HG03039 (cell line): ENCODE results near the gene DLEU7.

Experiments
- ATAC-seq: cut with Tn5 transposase; IDR thresholded peaks from one replicate; pipeline ENCODE4 v1.9.1; 2021; ENCODE audit warnings: mild to moderate bottlenecking, moderate library complexity; ENCODE audit not compliant: unreplicated experiment

DLEU7 gene

DNA sequence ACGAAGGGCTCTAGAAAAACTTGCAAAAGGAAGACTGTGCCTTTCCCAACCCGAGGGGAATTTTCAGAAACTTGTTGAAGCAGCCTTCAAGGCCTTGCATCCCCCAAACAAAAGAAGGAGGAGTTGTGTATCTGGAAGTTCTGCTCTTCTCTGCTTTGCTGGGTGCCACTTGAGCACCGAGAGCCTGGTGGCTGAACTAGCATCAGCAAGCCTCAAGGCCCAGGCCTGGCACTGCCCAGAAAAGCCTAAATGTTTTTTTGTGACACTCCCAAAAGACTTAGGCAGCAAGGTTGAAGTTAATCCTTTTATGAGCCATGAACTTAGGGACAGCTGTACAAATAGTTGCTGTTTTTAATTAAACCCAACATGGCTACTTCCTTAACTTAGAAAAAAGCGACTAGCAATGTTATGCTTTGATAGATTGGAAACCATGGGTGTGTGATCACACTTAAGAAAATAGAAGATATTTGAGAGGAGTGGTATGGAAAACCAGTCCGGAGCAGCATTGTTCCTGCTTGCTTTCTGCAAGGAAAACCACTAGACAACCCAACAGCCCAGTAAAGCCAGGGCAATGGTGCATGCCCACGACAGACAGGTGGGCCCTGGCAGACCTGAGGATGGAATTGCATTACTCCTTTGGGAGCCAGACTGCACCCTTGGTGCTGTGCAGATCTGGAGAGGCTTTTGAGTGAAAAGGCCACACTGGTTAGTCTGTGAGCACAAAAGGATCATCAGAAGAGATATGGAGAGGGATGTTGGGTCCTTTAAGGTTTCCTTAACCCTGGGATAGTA, 788 bp upstream of the DLEU7 start:
- ATAC-seq: no peak

DNA sequence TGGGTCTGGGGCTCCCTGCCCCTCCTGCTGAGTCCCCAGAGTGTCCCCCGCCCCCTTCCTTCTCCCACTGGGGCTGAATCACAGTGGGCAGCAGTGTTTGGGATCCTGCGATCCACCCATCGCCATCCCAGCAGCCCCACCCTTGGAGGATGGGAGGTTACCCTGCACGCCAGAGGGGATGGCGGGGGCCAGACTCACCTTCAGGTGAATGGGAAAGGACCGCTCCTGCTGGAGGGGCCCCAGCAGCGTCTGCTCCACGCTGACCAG, 569 bp downstream of the DLEU7 start:
- no peak for ATAC-seq

DNA sequence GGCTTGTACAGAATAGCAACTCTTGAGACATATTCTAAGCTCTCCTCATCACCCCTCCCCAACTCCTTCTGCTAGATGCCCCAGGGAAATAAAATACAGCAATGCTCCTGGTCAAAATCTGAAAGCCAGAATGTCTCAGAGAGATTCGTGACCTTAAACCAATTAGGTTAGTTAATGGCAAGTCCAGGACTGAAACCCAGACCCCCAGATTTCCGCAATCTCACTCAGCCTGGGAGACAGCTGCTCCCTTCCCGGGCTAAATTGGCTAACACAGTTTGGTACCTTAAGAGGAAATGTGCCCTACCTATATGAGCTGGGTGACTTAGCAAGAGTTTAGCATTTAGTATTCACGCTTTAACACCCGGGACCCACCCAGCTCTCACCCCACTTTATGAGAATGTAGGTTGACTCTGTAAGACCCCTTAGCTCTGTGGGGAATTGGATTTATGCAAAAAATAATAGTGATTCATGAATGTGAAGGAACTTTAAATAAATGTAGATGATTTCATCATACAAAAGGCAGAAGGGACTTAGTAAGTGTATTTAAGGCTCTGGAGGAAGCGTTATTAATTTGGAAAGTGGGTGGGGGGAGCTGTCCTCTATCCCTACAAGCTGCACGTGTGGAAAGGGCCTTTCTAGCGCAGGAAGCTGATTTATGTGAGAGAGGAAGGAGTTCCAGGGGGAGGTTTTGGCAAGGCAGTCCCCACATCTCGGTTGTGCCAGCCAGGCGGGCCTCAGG, 1.1 kb downstream of the DLEU7 start:
- no peak for ATAC-seq

DNA sequence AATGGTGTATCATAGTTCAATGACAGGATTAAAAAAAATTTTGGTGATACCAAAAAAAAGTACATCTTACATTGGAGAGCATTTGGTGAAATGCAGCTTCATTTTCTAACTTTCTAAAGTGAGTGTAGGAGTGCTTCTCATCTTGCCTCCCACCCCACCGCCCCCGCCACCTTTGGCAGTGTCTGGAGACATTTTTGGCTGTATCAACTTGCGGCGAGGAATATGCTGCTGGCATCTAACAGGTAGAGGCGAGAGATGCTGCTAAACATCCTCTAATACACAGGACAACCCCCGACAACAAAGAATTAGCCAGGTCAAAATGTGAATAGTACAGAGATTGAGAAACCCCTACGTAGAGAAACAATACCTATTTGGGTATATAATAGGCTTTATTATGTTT, 1.7 kb downstream of the DLEU7 start:
- no peak for ATAC-seq

DNA sequence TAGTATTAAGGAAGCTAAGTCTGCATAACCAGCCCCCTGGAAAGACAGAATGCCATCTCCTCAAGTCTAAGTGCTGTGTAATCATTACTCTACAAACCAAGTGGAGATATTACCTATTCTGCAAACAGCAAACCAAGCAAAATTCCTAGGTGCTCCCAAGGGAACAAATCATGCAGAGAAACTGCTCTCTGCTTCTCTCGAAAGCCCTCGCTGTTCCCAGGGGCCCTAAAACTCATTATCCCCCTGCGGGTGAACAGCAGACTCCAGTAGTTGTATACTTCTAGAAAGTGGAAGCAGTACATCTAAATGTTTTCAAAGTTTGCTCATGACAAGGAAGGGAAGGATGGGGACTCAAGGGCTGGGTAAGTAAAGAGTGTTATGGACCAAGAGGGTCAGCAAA, 3.2 kb downstream of the DLEU7 start:
- ATAC-seq: no peak

DNA sequence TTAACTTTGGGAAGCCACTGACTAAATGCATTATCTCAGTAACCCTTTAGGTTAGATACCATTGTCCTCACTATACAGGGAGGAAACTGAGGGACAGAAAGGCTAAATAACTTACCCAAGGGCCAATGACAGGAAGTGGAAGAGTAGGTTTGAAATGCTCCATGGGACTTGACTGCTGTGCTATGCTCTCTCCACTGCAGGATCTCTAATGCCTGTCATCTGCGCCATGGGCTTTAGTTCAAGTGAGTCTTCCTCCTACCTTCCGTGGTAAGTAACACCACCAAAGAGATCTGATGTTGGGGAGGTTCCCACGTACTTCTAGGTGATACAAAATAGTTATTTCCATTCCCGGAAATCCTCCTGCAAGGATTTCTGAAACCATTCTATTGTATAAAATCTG, 3.7 kb downstream of the DLEU7 start:
- no peak for ATAC-seq

DNA sequence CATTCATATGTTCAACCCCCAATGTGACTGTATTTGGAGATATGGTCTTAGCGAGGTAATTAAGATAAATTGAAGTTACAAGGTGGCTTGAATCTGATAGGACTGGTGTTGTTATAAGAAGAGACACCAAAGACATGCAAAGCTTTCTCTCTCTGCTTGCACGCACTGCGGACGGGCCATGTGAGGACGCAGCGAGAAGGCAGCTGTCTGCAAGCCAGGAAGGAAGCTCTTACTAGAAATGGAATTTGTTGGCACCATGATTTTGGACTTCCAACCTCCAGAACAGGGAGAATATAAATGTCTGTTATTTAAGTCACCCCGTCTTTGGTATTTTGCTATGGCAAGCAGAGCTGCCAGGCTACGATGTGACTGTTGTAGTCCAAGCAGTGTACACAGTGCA, 4.8 kb downstream of the DLEU7 start:
- ATAC-seq: no peak

DNA sequence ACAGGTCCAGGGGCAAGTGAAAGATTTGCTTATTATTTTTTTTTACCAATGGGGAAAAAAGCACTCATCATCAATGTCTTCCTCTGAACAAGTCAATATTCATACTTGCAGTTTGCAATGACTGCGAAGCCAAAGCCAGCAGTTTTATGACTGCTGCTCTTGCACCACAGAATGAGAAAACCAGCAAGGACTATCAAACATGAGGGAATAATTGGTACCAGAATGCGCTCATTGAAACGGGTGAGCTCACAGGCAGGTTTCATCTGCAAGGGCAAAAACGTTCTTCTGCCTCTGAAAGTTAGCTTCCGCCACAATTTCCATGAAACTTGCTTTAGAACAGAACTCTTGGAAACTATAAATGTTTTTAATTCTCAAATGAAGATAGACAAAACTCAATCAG, 5.5 kb downstream of the DLEU7 start:
- no peak for ATAC-seq

DNA sequence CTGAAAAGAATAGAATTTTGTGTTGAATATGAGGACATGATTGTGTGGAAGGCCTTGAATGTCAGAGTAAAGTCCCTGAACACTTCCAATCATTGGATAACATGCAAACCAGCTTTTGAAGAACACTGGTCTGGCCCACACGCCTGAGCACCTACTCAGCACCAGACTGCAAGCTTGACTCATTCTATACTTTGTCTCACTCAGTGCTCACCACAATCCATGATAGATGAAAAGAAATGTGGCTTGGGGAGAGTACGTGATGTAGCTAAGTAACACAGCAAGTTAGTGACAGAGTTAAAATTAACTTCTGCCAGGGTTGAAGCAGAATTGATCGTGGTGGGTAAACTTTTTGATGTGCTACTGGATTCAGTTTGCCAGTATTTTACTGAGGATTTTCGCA, 12.0 kb downstream of the DLEU7 start:
- no peak for ATAC-seq

DNA sequence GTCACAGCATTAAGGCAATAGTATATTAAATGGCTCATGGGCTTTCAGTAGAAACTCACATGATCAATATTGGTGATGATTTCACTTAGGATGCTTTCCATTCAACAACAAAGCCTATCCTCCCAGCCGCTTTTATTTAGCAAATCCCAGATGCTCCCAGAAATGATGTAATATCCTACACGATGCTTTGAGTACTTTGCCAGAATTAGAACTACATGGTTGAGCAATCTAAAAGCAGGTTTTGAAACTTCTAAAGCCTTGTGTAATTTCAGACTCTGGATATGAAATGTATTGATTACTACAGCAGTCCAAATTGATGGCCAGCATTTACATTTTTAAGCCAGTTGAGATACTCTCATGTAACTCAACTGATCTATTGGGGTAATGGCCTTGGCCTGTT, 13.6 kb downstream of the DLEU7 start:
- ATAC-seq: no peak

DNA sequence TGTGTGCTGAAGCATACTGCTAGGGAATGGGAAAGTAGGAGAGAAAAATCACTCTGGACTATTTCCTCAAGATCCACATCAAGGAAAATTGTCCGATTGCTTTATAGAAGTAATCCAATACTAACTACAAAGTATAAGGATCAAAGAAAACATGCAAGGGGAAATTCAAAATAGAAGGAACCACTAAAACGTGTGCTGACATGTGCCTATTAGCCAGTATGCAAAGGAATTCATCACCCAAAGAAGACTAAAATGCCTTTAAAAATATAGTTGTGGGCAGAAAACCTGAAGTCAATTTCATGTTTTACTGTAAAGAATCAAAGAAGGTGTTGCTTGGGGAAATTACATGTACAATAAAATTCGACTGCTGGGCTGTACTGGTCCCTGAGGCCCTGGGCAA, 14.3 kb downstream of the DLEU7 start:
- ATAC-seq: no peak

DNA sequence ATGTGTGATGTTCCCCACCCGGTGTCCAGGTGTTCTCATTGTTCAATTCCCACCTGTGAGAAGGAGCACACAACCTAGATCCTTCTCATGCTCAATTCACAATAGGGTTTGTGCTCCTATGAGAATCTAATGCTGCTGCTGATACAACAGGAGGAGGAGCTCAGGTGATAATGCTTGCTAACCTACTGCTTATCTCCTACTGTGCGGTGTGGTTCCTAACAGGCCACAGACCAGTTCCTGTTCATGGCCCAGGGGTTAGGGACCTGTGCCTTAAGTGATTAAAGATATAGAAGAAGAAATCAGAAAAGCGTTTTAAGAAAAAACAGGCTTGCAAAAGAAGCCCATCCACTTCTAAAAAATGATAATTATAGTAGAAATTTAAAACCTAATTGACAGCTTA, 17.5 kb downstream of the DLEU7 start:
- ATAC-seq: no peak

DNA sequence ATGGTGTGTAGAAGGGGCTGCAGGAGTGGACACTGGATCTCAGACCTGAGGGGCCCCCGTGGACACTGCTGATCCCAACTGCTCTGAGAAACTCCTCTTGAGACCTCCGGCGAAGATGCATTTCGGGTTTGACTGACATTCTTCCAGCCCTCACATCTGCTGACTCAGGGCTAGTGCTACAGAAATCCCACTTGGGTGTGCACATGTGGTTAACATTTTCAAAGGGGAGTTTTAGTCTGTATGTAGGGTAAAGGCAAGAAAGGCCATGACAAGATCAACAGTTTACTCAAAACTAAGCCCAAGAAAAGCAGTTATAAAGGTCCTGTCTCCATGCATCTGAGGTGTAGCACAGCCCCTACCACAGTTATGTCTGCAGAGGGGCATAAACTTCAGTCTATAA, 31.2 kb downstream of the DLEU7 start:
- ATAC-seq: no peak

DNA sequence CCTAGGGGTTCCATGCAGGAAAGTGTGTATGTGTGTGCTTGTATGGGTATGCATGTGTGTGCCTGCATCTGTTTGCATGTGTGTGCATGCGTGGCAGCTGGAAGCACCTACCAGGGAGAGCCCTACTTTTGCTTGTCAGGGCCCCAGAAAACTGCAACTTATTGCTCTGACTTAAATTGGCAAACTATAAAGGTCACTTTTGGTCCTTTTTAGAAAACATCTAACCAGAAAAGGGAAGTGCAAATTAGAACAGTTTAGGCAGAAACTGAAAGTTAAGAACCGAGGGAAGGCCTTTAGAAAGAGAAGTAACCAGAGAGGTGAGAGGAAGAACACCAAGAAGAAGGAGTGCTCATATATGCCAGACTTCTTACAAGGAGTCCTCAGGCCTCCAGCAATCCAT, 32.5 kb downstream of the DLEU7 start:
- ATAC-seq: peak; percentile 80

DNA sequence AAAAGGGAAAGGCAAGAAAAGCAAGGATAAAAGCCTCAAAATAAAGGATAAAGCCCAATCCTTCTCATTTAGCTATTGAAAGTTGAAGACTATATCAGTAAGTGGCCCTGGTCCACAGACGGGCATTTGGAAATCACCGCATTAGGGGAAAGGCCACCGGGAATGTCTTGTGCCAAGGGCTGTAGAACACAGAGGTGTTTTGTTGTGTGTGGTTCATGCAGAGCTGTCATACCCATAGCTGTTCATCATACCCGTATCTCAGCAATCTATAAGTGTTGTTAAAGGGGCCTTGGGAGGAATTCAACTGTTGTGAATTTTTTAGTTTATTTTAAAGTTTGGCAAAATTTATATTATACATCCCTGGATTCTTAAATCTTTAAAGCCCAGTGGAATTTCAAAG, 33.0 kb downstream of the DLEU7 start:
- no peak for ATAC-seq

DNA sequence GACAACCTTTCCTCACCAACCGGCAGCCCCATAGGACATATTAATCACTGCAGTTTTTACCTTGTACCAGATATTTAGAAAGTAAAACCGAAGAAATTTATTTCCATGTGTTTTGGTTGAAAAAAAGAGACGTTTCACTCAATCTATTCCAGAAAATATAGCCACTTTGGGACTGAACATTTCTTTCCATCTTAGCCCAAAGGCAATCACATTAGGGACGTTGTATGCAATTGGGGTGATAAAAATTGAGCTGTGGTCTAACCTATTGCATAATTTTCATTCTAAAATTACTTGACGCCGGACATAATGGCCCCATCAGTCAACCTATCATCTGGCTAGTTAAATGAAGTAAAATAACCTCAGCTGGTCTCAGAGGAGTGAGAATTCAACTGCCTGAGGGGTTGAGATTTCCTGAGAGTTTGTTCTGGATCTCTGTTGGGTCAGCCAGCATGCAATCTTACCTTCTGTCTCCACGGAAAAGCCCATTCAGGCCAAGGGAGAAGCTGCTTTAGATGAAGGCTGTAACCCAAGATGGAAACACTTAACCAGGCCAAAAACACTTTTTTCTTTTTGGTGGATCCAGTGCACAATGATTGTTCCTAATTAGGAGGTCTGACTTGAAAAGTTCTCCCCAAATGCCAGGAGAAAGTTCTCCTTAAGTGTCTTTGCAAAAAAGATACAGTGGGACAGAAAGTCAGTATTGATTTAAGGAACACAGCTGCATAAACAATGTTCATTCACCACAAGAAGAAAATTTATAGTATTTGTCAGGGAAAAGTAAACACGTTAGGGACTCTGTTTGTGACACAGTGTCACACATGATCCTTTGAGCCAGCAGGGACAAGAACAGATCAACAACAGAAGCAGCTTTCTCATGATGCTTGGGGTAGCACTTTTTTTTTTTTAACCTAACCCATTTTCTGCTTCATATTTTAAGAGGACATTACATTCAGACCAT, 34.1 kb downstream of the DLEU7 start:
- ATAC-seq: no peak

DNA sequence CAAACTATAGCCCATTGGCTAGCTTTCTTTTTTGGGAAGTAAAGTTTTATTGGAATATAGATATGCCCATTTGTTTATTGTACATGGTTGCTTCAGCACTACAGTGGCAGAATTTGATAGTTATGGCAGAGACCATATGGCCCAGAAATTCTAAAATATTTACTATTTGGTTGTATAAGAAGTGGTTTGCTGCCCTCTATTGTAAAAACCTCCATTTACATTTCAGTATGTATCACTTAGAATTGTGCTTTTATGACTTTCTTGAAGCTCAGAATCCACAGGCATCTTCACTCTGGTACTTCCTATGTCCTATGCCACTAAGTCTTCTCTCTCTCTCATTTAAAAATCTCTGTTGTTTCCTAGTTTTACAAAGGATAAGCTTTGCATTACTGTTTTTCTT, 37.7 kb downstream of the DLEU7 start:
- ATAC-seq: no peak

DNA sequence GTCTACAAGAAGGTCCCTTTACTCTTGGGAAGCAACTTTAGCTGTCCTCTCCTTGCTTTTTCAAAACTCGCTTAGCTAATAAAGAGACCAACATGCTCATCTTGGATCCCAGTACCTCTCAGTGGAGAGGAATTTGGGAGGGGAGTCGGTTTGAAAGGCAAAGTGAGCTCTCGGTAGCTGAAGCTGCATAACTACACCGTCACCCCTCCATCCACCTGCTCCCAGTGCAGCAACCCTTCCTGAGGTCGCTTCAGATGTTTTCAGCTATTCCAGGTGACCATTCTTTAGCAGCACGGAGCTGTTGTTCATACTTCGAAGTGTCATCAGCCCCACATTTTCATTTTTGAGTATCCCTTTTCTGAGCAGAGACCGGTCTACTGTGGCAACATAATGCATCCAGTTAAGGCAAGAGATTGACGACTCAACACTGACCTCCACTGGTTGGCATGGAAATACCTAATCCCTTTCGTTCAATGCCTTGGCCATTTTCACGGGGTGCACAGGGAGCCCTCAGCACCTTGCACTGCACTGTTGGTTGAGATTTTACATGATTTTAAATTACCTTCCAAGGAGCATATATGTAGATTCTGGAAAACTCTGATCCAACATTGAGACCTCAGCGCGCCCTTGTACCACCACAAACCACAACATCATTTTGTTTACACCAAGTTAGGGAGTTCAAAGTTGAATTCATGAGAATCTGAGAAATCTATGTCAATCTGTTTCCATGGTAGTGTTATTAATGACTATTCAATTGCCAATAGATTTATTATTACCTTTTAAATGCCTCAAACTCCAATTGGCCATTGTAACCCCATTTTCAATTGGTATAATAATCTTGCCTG, 42.2 kb downstream of the DLEU7 start:
- ATAC-seq: peak; percentile 85

DNA sequence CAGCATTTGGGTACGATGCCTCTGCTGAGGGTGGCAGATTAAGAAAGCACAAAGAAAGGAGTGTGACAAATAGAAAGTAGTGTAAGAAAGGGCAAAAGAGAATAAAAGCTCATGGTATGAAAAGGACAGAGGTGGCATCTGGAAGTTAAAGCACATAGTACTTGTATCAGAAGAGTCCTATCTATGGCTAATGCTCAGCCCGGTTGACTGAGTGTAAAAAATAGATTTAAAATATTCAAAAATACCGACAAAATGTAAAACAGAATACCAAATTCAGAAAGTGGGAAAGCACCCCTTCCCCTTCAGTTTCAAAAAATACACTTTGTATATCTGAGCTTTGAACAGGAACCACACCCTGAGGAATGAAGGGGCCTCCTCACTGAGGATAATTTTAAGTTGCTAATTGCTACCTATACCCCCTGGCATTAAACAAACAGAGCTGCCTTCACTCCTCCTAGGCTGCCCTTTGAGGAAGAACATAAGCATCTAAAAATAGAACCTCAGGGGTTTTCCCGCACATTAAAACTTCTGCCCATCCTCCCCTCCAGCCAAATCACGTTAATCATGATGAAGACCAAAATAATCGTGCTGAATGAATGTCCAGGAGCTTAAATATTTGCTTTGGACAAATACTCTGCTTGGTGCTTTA, 43.3 kb downstream of the DLEU7 start:
- ATAC-seq: no peak

DNA sequence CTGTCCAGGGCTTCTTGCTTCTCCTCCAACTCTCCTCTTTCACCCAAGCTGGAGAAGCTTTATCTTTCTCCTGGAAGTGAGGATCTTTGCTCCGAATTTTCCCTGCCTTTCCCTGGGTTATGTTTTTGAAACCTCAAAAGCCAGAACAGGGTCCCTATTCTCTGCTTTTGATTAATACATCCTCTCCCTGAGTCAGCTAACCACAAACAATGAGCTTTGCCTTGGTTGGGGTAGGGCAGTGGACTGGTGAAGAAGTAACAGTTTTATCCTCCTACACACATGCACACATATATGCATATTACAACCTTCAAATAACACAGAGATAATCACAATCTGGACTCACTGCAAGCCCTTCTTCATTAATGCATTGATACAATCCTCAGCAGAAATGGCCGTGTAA, 44.6 kb downstream of the DLEU7 start:
- ATAC-seq: no peak
